SU-DHL-6 (cell line): Measurements from ENCODE around the gene CFL1.

ENCODE experiments used
- H2AFZ ChIP-seq: fragments of 200-600 bp; sonication (generic); 2 replicates; pipeline ENCODE4 v1.6.1; 2014; ENCODE audit warnings: low read depth, mild to moderate bottlenecking, moderate library complexity, mixed read lengths, antibody characterized with exemption, low read length; ENCODE audit not compliant: severe bottlenecking
- H3F3A ChIP-seq: fragments of 200-600 bp; shearing (Covaris generic); 2 replicates; pipeline ENCODE4 v1.6.0; 2016; ENCODE audit warnings: antibody characterized with exemption, mild to moderate bottlenecking; ENCODE audit not compliant: insufficient read depth
- H3K27ac ChIP-seq: fragments of 200-600 bp; sonication (generic); 2 replicates; pipeline ENCODE4 v1.5.1; 2016; ENCODE audit warnings: low read depth, mild to moderate bottlenecking, low read length, moderate library complexity, mixed read lengths
- H3K27me3 ChIP-seq: fragments of 200-600 bp; sonication (generic), shearing (Covaris generic); 2 replicates; pipeline ENCODE4 v1.6.0; 2014; ENCODE audit warnings: mild to moderate bottlenecking, low read length
- H3K36me3 ChIP-seq: fragments of 200-600 bp; sonication (generic); 2 replicates; pipeline ENCODE4 v1.6.1; 2014; ENCODE audit warnings: mild to moderate bottlenecking, low read length, mixed read lengths
- H3K4me2 ChIP-seq: fragments of 300-600, 200-600 bp; shearing (Covaris generic), sonication (generic); 2 replicates; pipeline ENCODE4 v1.6.0; 2014; ENCODE audit warnings: low read length, low read depth, mild to moderate bottlenecking; ENCODE audit not compliant: poor library complexity, severe bottlenecking
- H3K4me3 ChIP-seq: fragments of 200-600 bp; sonication (generic); 2 replicates; pipeline ENCODE4 v1.5.1; 2014; ENCODE audit warnings: antibody characterized with exemption, low read length, mild to moderate bottlenecking, mixed read lengths; ENCODE audit not compliant: insufficient read depth, poor library complexity, severe bottlenecking
- H3K79me2 ChIP-seq: fragments of 200-600 bp; sonication (generic); 2 replicates; pipeline ENCODE4 v1.6.1; 2014; ENCODE audit warnings: mild to moderate bottlenecking, low read length, moderate library complexity; ENCODE audit not compliant: insufficient read depth
- H3K9ac ChIP-seq: fragments of 200-600 bp; sonication (generic); 2 replicates; pipeline ENCODE4 v1.7.0; 2014; ENCODE audit warnings: mild to moderate bottlenecking, low read length
- H3K9me2 ChIP-seq: fragments of 200-600 bp; sonication (generic); replicated peaks from 2 replicates; pipeline ENCODE4 v1.6.1; 2014; ENCODE audit warnings: low read length; ENCODE audit not compliant: insufficient read depth
- H3K9me3 ChIP-seq: fragments of 200-600 bp; sonication (generic); 2 replicates; pipeline ENCODE4 v1.6.1; 2014; ENCODE audit warnings: low read length, mixed read lengths; ENCODE audit not compliant: insufficient read depth
- H4K20me1 ChIP-seq: fragments of 200-600 bp; sonication (generic); 2 replicates; pipeline ENCODE4 v1.6.1; 2014; ENCODE audit warnings: low read depth, mild to moderate bottlenecking, antibody characterized with exemption, low read length, moderate library complexity, mixed read lengths
- EZH2phosphoT487 ChIP-seq: fragments of 200-600 bp; sonication (generic), shearing (Covaris generic); conservative IDR thresholded peaks from 2 replicates; pipeline ENCODE4 v1.6.1; 2018; ENCODE audit warnings: mild to moderate bottlenecking, antibody characterized with exemption, low read length, moderate library complexity, mixed read lengths
- TF ChIP-seq, protein P1 (sequence below): fragments of 200-600 bp; sonication (generic); IDR thresholded peaks from one replicate; pipeline ENCODE4 v1.5.1; 2017; ENCODE audit warnings: antibody characterized with exemption, mild to moderate bottlenecking, low read length, moderate library complexity; ENCODE audit not compliant: insufficient read depth, poor library complexity, severe bottlenecking

Gene CFL1

DNA sequence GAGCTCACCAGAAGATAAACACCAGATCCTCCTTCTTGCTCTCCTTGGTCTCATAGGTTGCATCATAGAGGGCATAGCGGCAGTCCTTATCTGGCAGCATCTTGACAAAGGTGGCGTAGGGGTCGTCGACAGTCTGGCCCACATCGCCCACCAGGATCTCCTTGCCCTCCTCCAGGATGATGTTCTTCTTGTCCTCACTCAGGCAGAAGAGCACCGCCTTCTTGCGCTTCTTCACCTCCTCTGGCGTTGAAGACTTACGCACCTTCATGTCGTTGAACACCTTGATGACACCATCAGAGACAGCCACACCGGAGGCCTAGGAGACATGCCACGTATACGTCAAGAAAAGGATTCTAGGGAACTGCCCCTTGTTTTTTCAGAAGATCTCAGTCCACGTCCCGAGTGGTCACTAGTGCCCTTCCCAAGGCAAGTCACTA is 2.0 kb downstream of the CFL1 start:
- peaks cover 34% of the 10 kb centered on the region for H3F3A ChIP-seq
- H3K9me2 ChIP-seq: no peaks in the 10 kb centered on the region
- H3K9ac ChIP-seq: peak overlapping the region; percentile 97
- H3K27ac ChIP-seq: no peak overlapping the region
- peak overlapping the region; percentile 66 for H3K4me3 ChIP-seq
- peaks cover 24% of the 10 kb centered on the region for H3K36me3 ChIP-seq
- no peak for TF ChIP-seq EZH2phosphoT487
- TF ChIP-seq, protein P1, sequence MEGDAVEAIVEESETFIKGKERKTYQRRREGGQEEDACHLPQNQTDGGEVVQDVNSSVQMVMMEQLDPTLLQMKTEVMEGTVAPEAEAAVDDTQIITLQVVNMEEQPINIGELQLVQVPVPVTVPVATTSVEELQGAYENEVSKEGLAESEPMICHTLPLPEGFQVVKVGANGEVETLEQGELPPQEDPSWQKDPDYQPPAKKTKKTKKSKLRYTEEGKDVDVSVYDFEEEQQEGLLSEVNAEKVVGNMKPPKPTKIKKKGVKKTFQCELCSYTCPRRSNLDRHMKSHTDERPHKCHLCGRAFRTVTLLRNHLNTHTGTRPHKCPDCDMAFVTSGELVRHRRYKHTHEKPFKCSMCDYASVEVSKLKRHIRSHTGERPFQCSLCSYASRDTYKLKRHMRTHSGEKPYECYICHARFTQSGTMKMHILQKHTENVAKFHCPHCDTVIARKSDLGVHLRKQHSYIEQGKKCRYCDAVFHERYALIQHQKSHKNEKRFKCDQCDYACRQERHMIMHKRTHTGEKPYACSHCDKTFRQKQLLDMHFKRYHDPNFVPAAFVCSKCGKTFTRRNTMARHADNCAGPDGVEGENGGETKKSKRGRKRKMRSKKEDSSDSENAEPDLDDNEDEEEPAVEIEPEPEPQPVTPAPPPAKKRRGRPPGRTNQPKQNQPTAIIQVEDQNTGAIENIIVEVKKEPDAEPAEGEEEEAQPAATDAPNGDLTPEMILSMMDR: no peak
- no peak overlapping the region for H2AFZ ChIP-seq
- H3K79me2 ChIP-seq: peaks cover 31% of the 10 kb centered on the region
- no peaks in the 10 kb centered on the region for H3K9me3 ChIP-seq
- no peaks in the 10 kb centered on the region for H3K27me3 ChIP-seq
- H4K20me1 ChIP-seq: peaks cover 16% of the 10 kb centered on the region
- H3K4me2 ChIP-seq: peak overlapping the region; percentile 86

GRCh38 chr11:65854852-65855837 is 2.8 kb downstream of the CFL1 start:
- peaks cover 28% of the 10 kb centered on the region for H3K79me2 ChIP-seq

DNA sequence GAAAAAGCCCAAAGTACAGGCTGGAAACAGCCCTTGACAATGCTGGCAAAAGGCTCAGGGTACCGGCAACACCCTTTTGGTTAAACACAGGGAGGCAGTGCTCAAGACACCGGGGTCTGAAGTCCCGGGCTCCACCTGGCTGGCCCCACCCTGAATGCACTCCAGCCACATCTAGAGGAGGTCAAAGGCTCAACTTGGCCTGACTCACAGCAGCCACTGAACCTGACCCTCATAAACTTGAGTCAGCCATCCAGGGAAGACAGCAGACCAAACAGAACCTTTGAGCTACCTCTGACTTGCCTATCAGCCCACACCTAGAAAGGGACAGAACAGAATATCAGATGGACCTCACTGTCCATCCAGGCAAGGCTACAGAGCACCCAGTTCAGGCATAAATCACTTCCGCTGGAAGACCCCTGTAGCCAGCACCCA is 3.8 kb downstream of the CFL1 start:
- Histone ChIP-seq H3F3A (peaks cover 34% of the 10 kb centered on the region), H3K9me3 (no peaks in the 10 kb centered on the region), H3K9me2 (no peaks in the 10 kb centered on the region), H3K27me3 (no peaks in the 10 kb centered on the region), H4K20me1 (peaks cover 16% of the 10 kb centered on the region), H3K27ac (no peak overlapping the region), H3K9ac (no peak overlapping the region), H3K4me2 (no peak overlapping the region), H2AFZ (no peak overlapping the region), H3K79me2 (peaks cover 28% of the 10 kb centered on the region), H3K4me3 (no peak overlapping the region), H3K36me3 (peaks cover 24% of the 10 kb centered on the region)
- TF ChIP-seq, protein P1: no peak
- no peak for TF ChIP-seq EZH2phosphoT487

More at GRCh38 chr11:65854852-65855837, 2.8 kb downstream of the CFL1 start:
- H3K4me2 ChIP-seq: no peak overlapping the region
- peaks cover 16% of the 10 kb centered on the region for H4K20me1 ChIP-seq
- no peak overlapping the region for H3K9ac ChIP-seq
- H3F3A ChIP-seq: peaks cover 34% of the 10 kb centered on the region
- H2AFZ ChIP-seq: no peak overlapping the region
- no peaks in the 10 kb centered on the region for H3K27me3 ChIP-seq
- H3K4me3 ChIP-seq: no peak overlapping the region
- H3K36me3 ChIP-seq: peaks cover 24% of the 10 kb centered on the region
- no peaks in the 10 kb centered on the region for H3K9me2 ChIP-seq
- TF ChIP-seq, protein P1: no peak
- TF ChIP-seq EZH2phosphoT487: no peak
- no peak overlapping the region for H3K27ac ChIP-seq
- H3K9me3 ChIP-seq: no peaks in the 10 kb centered on the region
